Parathyroid adenoma (tissue), 2 donors: ENCODE data around the gene SLC39A2.

Experiments used
- H2AFZ ChIP-seq: fragments of 300-600 bp; sonication (generic); one replicate; pipeline ENCODE4 v1.7.0; 2017; ENCODE audit warnings: antibody characterized with exemption, mild to moderate bottlenecking
- H3K27ac ChIP-seq: fragments of 300-600 bp; sonication (generic); one replicate; pipeline ENCODE4 v1.7.0; 2017
- H3K27me3 ChIP-seq: fragments of 300-600 bp; sonication (generic); one replicate; pipeline ENCODE4 v1.7.0; 2017; ENCODE audit warnings: low read length; ENCODE audit not compliant: control insufficient read depth, insufficient read depth
- H3K36me3 ChIP-seq: fragments of 300-600 bp; sonication (generic); one replicate; pipeline ENCODE4 v1.7.0; 2017; ENCODE audit warnings: low read length; ENCODE audit not compliant: control insufficient read depth, insufficient read depth
- H3K4me1 ChIP-seq: fragments of 300-600 bp; sonication (generic); one replicate; pipeline ENCODE4 v1.7.0; 2017; ENCODE audit warnings: control low read depth
- H3K4me2 ChIP-seq: fragments of 300-600 bp; sonication (generic); one replicate; pipeline ENCODE4 v1.7.0; 2017; ENCODE audit warnings: low read length
- H3K4me3 ChIP-seq: fragments of 300-600 bp; sonication (generic); one replicate; pipeline ENCODE4 v1.7.0; 2017; ENCODE audit warnings: low read depth, low read length
- H3K79me2 ChIP-seq: fragments of 300-600 bp; sonication (generic); one replicate; pipeline ENCODE4 v1.7.0; 2017; ENCODE audit warnings: control low read depth
- H3K9ac ChIP-seq: fragments of 300-600 bp; sonication (generic); one replicate; pipeline ENCODE4 v1.7.0; 2017; ENCODE audit warnings: mild to moderate bottlenecking
- H3K9me3 ChIP-seq: fragments of 300-600 bp; sonication (generic); one replicate; pipeline ENCODE4 v1.7.0; 2017; ENCODE audit warnings: low read length; ENCODE audit not compliant: control insufficient read depth
- TF ChIP-seq, protein P1 (sequence below): fragments of 300-600 bp; sonication (generic); IDR thresholded peaks from one replicate; pipeline ENCODE4 v1.7.0; 2017; ENCODE audit warnings: antibody characterized with exemption, mild to moderate bottlenecking
- donor health status: primary hyperparathyroidism.

SLC39A2 gene

DNA sequence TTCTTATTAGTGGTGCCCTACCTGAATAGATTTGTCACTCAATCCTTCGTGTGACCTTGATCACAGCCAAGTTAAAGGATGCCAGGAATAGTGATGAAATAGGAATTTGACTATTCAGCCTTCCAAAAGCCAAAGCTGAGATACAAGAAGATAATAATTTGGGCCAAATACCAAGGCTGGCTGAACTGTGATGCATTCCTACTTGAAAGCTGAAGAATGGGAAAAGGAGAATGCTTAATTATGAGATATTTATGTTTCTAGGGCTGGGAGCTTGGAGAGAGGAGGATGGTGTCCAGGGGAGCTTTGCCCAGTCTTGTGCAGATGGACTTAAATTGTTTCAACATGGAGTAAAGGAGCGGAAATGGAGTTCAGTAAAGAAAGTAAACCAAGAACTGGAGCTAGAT is 48.3 kb downstream of the SLC39A2 start:
- Histone ChIP-seq H3K4me3 (no peak overlapping the region), H3K4me2 (no peak overlapping the region), H2AFZ (peak overlapping the region; percentile 18), H3K9me3 (no peaks in the 10 kb centered on the region), H3K27me3 (no peaks in the 10 kb centered on the region), H3K36me3 (no peaks in the 10 kb centered on the region), H3K79me2 (no peaks in the 10 kb centered on the region), H3K4me1 (peaks cover 71% of the 10 kb centered on the region), H3K27ac (peak overlapping the region; percentile 55), H3K9ac (no peak overlapping the region)
- TF ChIP-seq, protein P1, sequence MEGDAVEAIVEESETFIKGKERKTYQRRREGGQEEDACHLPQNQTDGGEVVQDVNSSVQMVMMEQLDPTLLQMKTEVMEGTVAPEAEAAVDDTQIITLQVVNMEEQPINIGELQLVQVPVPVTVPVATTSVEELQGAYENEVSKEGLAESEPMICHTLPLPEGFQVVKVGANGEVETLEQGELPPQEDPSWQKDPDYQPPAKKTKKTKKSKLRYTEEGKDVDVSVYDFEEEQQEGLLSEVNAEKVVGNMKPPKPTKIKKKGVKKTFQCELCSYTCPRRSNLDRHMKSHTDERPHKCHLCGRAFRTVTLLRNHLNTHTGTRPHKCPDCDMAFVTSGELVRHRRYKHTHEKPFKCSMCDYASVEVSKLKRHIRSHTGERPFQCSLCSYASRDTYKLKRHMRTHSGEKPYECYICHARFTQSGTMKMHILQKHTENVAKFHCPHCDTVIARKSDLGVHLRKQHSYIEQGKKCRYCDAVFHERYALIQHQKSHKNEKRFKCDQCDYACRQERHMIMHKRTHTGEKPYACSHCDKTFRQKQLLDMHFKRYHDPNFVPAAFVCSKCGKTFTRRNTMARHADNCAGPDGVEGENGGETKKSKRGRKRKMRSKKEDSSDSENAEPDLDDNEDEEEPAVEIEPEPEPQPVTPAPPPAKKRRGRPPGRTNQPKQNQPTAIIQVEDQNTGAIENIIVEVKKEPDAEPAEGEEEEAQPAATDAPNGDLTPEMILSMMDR = no peak

DNA sequence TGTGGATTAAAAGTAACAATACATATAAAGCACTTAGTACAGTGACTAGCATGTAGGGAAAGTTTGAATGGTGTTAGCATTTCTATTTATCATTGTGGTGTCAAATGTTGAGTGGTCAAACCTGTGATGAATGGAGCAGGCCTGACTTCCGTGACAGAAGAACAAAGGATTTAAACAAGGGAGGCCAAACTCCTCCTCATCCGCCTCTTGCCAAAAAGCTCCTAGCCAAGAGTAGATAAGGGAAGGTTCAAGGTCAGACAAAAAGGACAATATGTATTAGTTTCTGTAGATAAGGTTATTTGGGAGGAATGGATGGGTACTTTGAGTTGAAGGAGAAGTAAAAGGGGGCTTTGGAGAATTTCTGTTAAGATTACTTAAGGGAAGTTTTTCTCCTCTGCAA is 49.5 kb downstream of the SLC39A2 start:
- Histone ChIP-seq H3K4me2 (no peak overlapping the region), H3K9me3 (no peaks in the 10 kb centered on the region), H2AFZ (peak overlapping the region; percentile 57), H3K36me3 (no peaks in the 10 kb centered on the region), H3K27ac (peak overlapping the region; percentile 55), H3K4me1 (peaks cover 60% of the 10 kb centered on the region), H3K27me3 (no peaks in the 10 kb centered on the region), H3K9ac (no peak overlapping the region), H3K4me3 (no peak overlapping the region), H3K79me2 (no peaks in the 10 kb centered on the region)
- TF ChIP-seq, protein P1 = no peak

DNA sequence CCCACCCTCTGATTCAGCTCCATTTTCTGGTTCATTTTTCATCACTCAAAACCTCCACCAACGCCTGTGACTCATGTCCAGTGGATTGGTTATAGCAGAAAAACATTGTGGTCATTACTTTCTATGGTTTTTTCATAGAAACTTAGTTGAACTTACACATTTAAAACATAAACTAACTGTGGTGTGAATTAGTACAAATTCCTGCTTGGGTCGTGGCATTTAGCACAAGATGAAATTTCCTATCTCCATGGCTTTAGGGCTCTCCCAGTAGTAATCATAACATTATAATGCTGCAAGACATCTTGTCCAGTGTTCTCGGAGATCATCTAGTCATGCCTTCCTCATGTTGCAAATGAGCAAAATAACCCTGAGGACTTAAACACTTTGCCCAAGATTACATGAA is 50.2 kb downstream of the SLC39A2 start:
- Histone ChIP-seq H3K4me1 (peaks cover 60% of the 10 kb centered on the region), H2AFZ (no peak overlapping the region), H3K79me2 (no peaks in the 10 kb centered on the region), H3K9me3 (no peaks in the 10 kb centered on the region), H3K4me2 (no peak overlapping the region), H3K4me3 (no peak overlapping the region), H3K27me3 (no peaks in the 10 kb centered on the region), H3K9ac (no peak overlapping the region), H3K36me3 (no peaks in the 10 kb centered on the region), H3K27ac (no peak overlapping the region)
- TF ChIP-seq, protein P1 = no peak

DNA sequence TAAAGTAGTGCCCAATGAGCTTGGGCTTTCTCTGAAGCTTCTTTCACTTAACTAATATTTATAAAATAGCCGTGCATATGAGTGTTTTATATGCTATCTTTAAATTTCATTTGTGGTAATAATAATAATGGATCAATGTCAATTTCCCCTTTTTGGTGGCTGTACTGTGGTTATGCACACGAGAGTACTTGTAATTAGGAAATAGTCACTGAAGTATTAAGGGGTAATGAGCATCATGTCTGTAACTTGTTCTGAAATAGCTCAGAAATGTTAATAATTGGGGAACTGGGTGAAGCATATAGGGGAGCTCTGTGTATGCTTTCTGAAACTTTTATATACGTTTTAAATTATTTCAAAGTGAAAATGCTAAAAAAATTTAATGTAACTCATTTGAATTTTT is 51.5 kb downstream of the SLC39A2 start:
- Histone ChIP-seq H3K4me3 (no peak overlapping the region), H3K9ac (no peak overlapping the region), H3K36me3 (no peaks in the 10 kb centered on the region), H3K79me2 (no peaks in the 10 kb centered on the region), H3K4me2 (no peak overlapping the region), H3K27ac (no peak overlapping the region), H3K4me1 (peaks cover 47% of the 10 kb centered on the region), H2AFZ (peak overlapping the region; percentile 17), H3K9me3 (no peaks in the 10 kb centered on the region), H3K27me3 (no peaks in the 10 kb centered on the region)
- TF ChIP-seq, protein P1 = no peak
